Body of pancreas (tissue), 4 donors: Measurements from ENCODE around the gene HTR2B.

Source experiments
- CTCF ChIP-seq, 7 experiments: fragments of 450-650 bp in 4 of 7; fragments of 200-600 bp in 3 of 7; sonication (generic) in 3 of 7; IDR thresholded peaks; one replicate each; pipeline ENCODE4 v1.5.1; 2016 to 2019; ENCODE audit warnings: antibody characterized with exemption in 7 of 7
- POLR2A ChIP-seq, 3 donors: fragments of 450-650 bp; IDR thresholded peaks; one replicate each; pipeline ENCODE4 v1.6.1; 2016; ENCODE audit warnings: antibody characterized with exemption in 3 of 3, mild to moderate bottlenecking in 2 of 3

GRCh38 chr2:231088754-231089153 is 36.1 kb downstream of the HTR2B start:
- no peak for TF ChIP-seq CTCF (IDR thresholded peaks at IDR 0.05)
- no peak for TF ChIP-seq POLR2A (IDR thresholded peaks at IDR 0.05)
